Measurements from ENCODE around the gene MBNL2.

MBNL2 gene

DNA sequence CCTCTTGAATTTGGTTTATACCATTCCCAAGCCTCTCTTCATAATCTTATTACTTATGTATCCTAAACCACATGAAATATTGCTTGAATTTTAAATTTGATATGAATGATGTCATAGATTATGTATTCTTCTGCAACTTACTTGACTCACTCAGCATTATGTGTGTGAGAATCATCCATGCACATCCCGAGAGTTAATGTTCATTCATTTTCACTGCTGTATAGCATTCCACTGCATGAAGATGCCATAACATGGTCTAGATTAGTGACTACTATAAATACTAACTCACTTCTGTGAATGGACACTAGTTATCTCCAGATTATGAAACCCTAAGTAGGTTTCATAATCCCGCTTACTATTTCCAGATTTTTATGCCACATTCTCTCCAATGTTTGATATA is 186.8 kb downstream of the MBNL2 start:
- TF ChIP-seq YY1 (IDR thresholded peaks at IDR 0.05; ENCODE audit: low read depth) = no peak
- no peak for TF ChIP-seq TEAD4 (IDR thresholded peaks at IDR 0.05)
- TF ChIP-seq, protein P1, sequence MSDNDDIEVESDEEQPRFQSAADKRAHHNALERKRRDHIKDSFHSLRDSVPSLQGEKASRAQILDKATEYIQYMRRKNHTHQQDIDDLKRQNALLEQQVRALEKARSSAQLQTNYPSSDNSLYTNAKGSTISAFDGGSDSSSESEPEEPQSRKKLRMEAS (IDR thresholded peaks at IDR 0.05) = no peak
- TF ChIP-seq FOXM1 (IDR thresholded peaks at IDR 0.05; ENCODE audit: borderline replicate concordance, low read depth) = no peak
- no peak for TF ChIP-seq TCF12 (IDR thresholded peaks at IDR 0.05; ENCODE audit: low read depth)
- no peak for TF ChIP-seq EGR1 (IDR thresholded peaks at IDR 0.05)
- no peak for TF ChIP-seq TAF1 (IDR thresholded peaks at IDR 0.05; ENCODE audit: low read depth)
- no peak for TF ChIP-seq CREB1 (IDR thresholded peaks at IDR 0.05; ENCODE audit: low read depth)
- no peak for TF ChIP-seq NFIC (IDR thresholded peaks at IDR 0.05)
- no peak for TF ChIP-seq ZBTB7A (IDR thresholded peaks at IDR 0.05; ENCODE audit: low read depth)
- no peak for TF ChIP-seq CEBPB (IDR thresholded peaks at IDR 0.05)
- no peak for TF ChIP-seq EP300 (IDR thresholded peaks at IDR 0.05; ENCODE audit: borderline replicate concordance)
- no peak for TF ChIP-seq RAD21 (IDR thresholded peaks at IDR 0.05; ENCODE audit: low read depth)
- no peak for TF ChIP-seq USF1 (IDR thresholded peaks at IDR 0.05)
- no peak for TF ChIP-seq REST (IDR thresholded peaks at IDR 0.05; ENCODE audit: low read depth)

- TF ChIP-seq YY1 (IDR thresholded peaks at IDR 0.05; ENCODE audit: low read depth) (no peak), EGR1 (IDR thresholded peaks at IDR 0.05) (no peak), USF1 (IDR thresholded peaks at IDR 0.05) (no peak), ZBTB7A (IDR thresholded peaks at IDR 0.05; ENCODE audit: low read depth) (no peak), RAD21 (IDR thresholded peaks at IDR 0.05; ENCODE audit: low read depth) (no peak), TCF12 (IDR thresholded peaks at IDR 0.05; ENCODE audit: low read depth) (no peak), FOXM1 (IDR thresholded peaks at IDR 0.05; ENCODE audit: borderline replicate concordance, low read depth) (no peak), NFIC (IDR thresholded peaks at IDR 0.05) (no peak), TAF1 (IDR thresholded peaks at IDR 0.05; ENCODE audit: low read depth) (no peak), CEBPB (IDR thresholded peaks at IDR 0.05) (no peak), CREB1 (IDR thresholded peaks at IDR 0.05; ENCODE audit: low read depth) (no peak), TEAD4 (IDR thresholded peaks at IDR 0.05) (no peak)
- TF ChIP-seq, protein P1 (IDR thresholded peaks at IDR 0.05) = no peak
These were observed 189.9 kb downstream of the MBNL2 start for GRCh38 chr13:97411984-97412383.

DNA sequence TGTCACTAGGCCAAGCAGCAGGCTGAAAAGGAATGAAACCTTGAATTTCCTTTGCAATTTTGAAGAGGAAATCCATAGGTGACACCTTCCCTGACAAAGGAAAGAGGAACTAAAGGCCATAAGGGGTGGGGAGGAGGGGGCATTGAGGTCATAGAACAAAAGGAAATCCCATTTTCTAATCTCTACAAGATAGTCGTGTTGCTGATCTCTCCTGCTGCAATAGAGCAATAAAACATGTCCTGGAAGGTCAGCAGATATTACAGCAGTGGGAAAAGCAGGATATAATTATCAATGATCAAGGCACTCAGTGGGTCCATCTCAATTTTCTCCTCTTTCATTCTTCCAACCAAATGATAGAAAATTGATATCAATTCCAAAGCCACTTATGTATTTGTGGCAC is 191.6 kb downstream of the MBNL2 start:
- TF ChIP-seq REST (IDR thresholded peaks at IDR 0.05; ENCODE audit: low read depth) (no peak), CREB1 (IDR thresholded peaks at IDR 0.05; ENCODE audit: low read depth) (no peak), CEBPB (IDR thresholded peaks at IDR 0.05) (no peak), TCF12 (IDR thresholded peaks at IDR 0.05; ENCODE audit: low read depth) (no peak), EP300 (IDR thresholded peaks at IDR 0.05; ENCODE audit: borderline replicate concordance) (no peak), TAF1 (IDR thresholded peaks at IDR 0.05; ENCODE audit: low read depth) (no peak), NFIC (IDR thresholded peaks at IDR 0.05) (no peak), TEAD4 (IDR thresholded peaks at IDR 0.05) (no peak), FOXM1 (IDR thresholded peaks at IDR 0.05; ENCODE audit: borderline replicate concordance, low read depth) (no peak), EGR1 (IDR thresholded peaks at IDR 0.05) (no peak), RAD21 (IDR thresholded peaks at IDR 0.05; ENCODE audit: low read depth) (no peak), ZBTB7A (IDR thresholded peaks at IDR 0.05; ENCODE audit: low read depth) (no peak), USF1 (IDR thresholded peaks at IDR 0.05) (no peak), YY1 (IDR thresholded peaks at IDR 0.05; ENCODE audit: low read depth) (no peak)
- TF ChIP-seq, protein P1 (IDR thresholded peaks at IDR 0.05) = no peak

DNA sequence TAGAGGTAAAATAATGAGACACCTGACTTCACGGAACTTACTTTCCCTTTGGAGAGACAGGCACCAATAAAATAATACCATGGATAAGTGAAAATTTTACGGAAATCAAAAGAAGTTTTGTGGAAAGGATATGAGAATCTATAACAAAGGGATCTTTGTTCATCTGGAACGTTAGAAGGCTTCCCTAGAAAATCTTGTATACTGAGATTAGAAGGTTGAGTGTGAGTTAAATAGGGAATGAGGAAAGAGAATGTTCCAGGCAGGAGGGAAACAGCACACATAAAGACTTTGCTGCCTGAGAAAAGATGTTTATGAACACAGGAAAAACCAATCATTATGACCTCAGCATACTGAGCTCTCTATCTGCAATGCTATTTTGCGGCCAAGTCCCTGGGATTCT is 192.3 kb downstream of the MBNL2 start:
- TF ChIP-seq TEAD4 (IDR thresholded peaks at IDR 0.05) (no peak), YY1 (IDR thresholded peaks at IDR 0.05; ENCODE audit: low read depth) (no peak), RAD21 (IDR thresholded peaks at IDR 0.05; ENCODE audit: low read depth) (no peak), CEBPB (IDR thresholded peaks at IDR 0.05) (no peak), FOXM1 (IDR thresholded peaks at IDR 0.05; ENCODE audit: borderline replicate concordance, low read depth) (no peak), REST (IDR thresholded peaks at IDR 0.05; ENCODE audit: low read depth) (no peak), USF1 (IDR thresholded peaks at IDR 0.05) (no peak), TAF1 (IDR thresholded peaks at IDR 0.05; ENCODE audit: low read depth) (no peak), ZBTB7A (IDR thresholded peaks at IDR 0.05; ENCODE audit: low read depth) (no peak), CREB1 (IDR thresholded peaks at IDR 0.05; ENCODE audit: low read depth) (no peak), EGR1 (IDR thresholded peaks at IDR 0.05) (no peak), EP300 (IDR thresholded peaks at IDR 0.05; ENCODE audit: borderline replicate concordance) (no peak), TCF12 (IDR thresholded peaks at IDR 0.05; ENCODE audit: low read depth) (no peak), NFIC (IDR thresholded peaks at IDR 0.05) (no peak)
- TF ChIP-seq, protein P1 (IDR thresholded peaks at IDR 0.05) = no peak
